ENCODE data around the gene PHYHIPL.

DNA sequence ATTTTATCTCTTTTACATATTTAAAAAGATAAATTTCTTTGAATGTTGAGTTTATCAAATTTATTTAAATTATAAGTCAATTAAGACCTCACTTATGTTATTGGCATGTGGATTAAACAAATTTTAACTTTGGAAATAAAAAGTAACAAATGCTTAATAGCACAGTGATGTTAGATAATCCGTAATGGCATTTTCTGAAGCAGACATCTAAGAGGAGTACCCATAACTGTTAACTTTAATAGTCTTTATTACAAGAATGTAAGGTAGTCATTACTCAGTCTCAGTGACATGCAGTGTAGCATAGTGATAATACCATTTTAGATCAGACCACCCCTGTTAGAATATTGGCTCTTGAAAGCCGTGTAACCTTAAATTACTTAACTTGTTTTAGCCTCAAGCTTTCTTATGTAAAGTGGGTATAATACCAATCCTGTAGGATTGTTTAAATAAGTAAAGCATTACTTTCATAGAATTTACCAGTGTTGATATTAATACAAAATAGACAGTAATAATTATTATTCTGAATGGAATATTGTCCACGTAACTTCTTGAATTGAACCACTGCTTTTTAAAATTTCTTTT is 4.3 kb downstream of the PHYHIPL start:
- no peak for TF ChIP-seq ZBTB7A (IDR thresholded peaks at IDR 0.05; ENCODE audit: low read depth)
- TF ChIP-seq EP300 (IDR thresholded peaks at IDR 0.05; ENCODE audit: borderline replicate concordance): no peak
- TF ChIP-seq RAD21 (IDR thresholded peaks at IDR 0.05; ENCODE audit: low read depth): no peak
- TF ChIP-seq CEBPB (IDR thresholded peaks at IDR 0.05): no peak
- no peak for TF ChIP-seq YY1 (IDR thresholded peaks at IDR 0.05; ENCODE audit: low read depth)
- TF ChIP-seq TEAD4 (IDR thresholded peaks at IDR 0.05): no peak
- TF ChIP-seq, protein P1, sequence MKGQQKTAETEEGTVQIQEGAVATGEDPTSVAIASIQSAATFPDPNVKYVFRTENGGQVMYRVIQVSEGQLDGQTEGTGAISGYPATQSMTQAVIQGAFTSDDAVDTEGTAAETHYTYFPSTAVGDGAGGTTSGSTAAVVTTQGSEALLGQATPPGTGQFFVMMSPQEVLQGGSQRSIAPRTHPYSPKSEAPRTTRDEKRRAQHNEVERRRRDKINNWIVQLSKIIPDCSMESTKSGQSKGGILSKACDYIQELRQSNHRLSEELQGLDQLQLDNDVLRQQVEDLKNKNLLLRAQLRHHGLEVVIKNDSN (IDR thresholded peaks at IDR 0.05): no peak
- no peak for TF ChIP-seq TAF1 (IDR thresholded peaks at IDR 0.05; ENCODE audit: low read depth)
- TF ChIP-seq, protein P2, sequence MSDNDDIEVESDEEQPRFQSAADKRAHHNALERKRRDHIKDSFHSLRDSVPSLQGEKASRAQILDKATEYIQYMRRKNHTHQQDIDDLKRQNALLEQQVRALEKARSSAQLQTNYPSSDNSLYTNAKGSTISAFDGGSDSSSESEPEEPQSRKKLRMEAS (IDR thresholded peaks at IDR 0.05): no peak
- no peak for TF ChIP-seq CREB1 (IDR thresholded peaks at IDR 0.05; ENCODE audit: low read depth)
